ES-I3 (cell line): ENCODE measurements around the gene C3orf70.

Source experiments
- H3K36me3 ChIP-seq: 2 replicates; pipeline ENCODE4 v1.6.1; 2013; ENCODE audit warnings: mild to moderate bottlenecking, low read length, control low read depth, moderate library complexity; ENCODE audit not compliant: insufficient read depth
- H3K4me1 ChIP-seq: 2 replicates; pipeline ENCODE4 v1.6.1; 2013; ENCODE audit warnings: mild to moderate bottlenecking, control low read depth, low read length; ENCODE audit not compliant: insufficient read depth
- H3K9ac ChIP-seq: 2 replicates; pipeline ENCODE4 v1.6.1; 2013; ENCODE audit warnings: low read depth, mild to moderate bottlenecking, low read length, moderate library complexity
- H3K9me3 ChIP-seq: 2 replicates; pipeline ENCODE4 v1.6.1; 2013; ENCODE audit warnings: mild to moderate bottlenecking, low read length, moderate library complexity; ENCODE audit not compliant: control insufficient read depth, insufficient read depth

C3orf70 gene

GRCh38 chr3:185063431-185063830 lies 89.4 kb downstream of the C3orf70 start:
- Histone ChIP-seq H3K4me1 (no peaks in the 10 kb centered on the region), H3K9me3 (peaks cover 6% of the 10 kb centered on the region), H3K9ac (no peak overlapping the region), H3K36me3 (no peaks in the 10 kb centered on the region)

GRCh38 chr3:185062191-185062590 lies 90.7 kb downstream of the C3orf70 start:
- Histone ChIP-seq H3K9ac (no peak overlapping the region), H3K9me3 (peaks cover 13% of the 10 kb centered on the region), H3K4me1 (no peaks in the 10 kb centered on the region), H3K36me3 (no peaks in the 10 kb centered on the region)

- Histone ChIP-seq H3K4me1 (no peaks in the 10 kb centered on the region), H3K9me3 (peaks cover 13% of the 10 kb centered on the region), H3K9ac (no peak overlapping the region), H3K36me3 (no peaks in the 10 kb centered on the region)
Observed at GRCh38 chr3:185060655-185061054, 92.2 kb downstream of the C3orf70 start.

- Histone ChIP-seq H3K9ac (no peak overlapping the region), H3K9me3 (peaks cover 13% of the 10 kb centered on the region), H3K36me3 (no peaks in the 10 kb centered on the region), H3K4me1 (no peaks in the 10 kb centered on the region)
Observed at GRCh38 chr3:185059766-185060165, 93.1 kb downstream of the C3orf70 start.

GRCh38 chr3:185058796-185059195 lies 94.1 kb downstream of the C3orf70 start:
- Histone ChIP-seq H3K9me3 (peaks cover 13% of the 10 kb centered on the region), H3K36me3 (no peaks in the 10 kb centered on the region), H3K4me1 (no peaks in the 10 kb centered on the region), H3K9ac (no peak overlapping the region)

- Histone ChIP-seq H3K9ac (no peak overlapping the region), H3K4me1 (no peaks in the 10 kb centered on the region), H3K9me3 (peaks cover 13% of the 10 kb centered on the region), H3K36me3 (no peaks in the 10 kb centered on the region)
Observed at GRCh38 chr3:185057829-185058228, 95.0 kb downstream of the C3orf70 start.

GRCh38 chr3:185056908-185057307 lies 96.0 kb downstream of the C3orf70 start:
- no peaks in the 10 kb centered on the region for H3K4me1 ChIP-seq
- peaks cover 4% of the 10 kb centered on the region; the same call in 1 of the 2 replicates for H3K36me3 ChIP-seq
- no peak overlapping the region for H3K9ac ChIP-seq
- H3K9me3 ChIP-seq, result peaks cover 13% of the 10 kb centered on the region

GRCh38 chr3:185052631-185053030 lies 100.2 kb downstream of the C3orf70 start:
- H3K9ac ChIP-seq, result no peak overlapping the region
- peaks cover 5% of the 10 kb centered on the region; the same call in 1 of the 2 replicates for H3K36me3 ChIP-seq
- peaks cover 5% of the 10 kb centered on the region; the same call in 1 of the 2 replicates for H3K9me3 ChIP-seq
- H3K4me1 ChIP-seq, result no peaks in the 10 kb centered on the region

GRCh38 chr3:185051801-185052200 lies 101.1 kb downstream of the C3orf70 start:
- Histone ChIP-seq H3K4me1 (no peaks in the 10 kb centered on the region), H3K9ac (no peak overlapping the region), H3K36me3 (peaks cover 5% of the 10 kb centered on the region; the same call in 1 of the 2 replicates), H3K9me3 (no peaks in the 10 kb centered on the region; the same call in 1 of the 2 replicates)

GRCh38 chr3:185049710-185050109 lies 103.2 kb downstream of the C3orf70 start:
- no peak overlapping the region for H3K9ac ChIP-seq
- H3K9me3 ChIP-seq, result no peaks in the 10 kb centered on the region
- no peaks in the 10 kb centered on the region for H3K4me1 ChIP-seq
- peaks cover 5% of the 10 kb centered on the region; the same call in 1 of the 2 replicates for H3K36me3 ChIP-seq

GRCh38 chr3:185046603-185047002 lies 106.3 kb downstream of the C3orf70 start:
- Histone ChIP-seq H3K36me3 (no peaks in the 10 kb centered on the region), H3K4me1 (no peaks in the 10 kb centered on the region), H3K9me3 (no peaks in the 10 kb centered on the region), H3K9ac (no peak overlapping the region)

- no peaks in the 10 kb centered on the region for H3K9me3 ChIP-seq
- no peaks in the 10 kb centered on the region for H3K36me3 ChIP-seq
- H3K4me1 ChIP-seq, result no peaks in the 10 kb centered on the region
- H3K9ac ChIP-seq, result no peak overlapping the region
Observed at GRCh38 chr3:185046164-185046515, 106.7 kb downstream of the C3orf70 start.

GRCh38 chr3:185042312-185043050 lies 110.4 kb downstream of the C3orf70 start:
- H3K9ac ChIP-seq, result no peak overlapping the region
- H3K9me3 ChIP-seq, result no peaks in the 10 kb centered on the region
- H3K36me3 ChIP-seq, result no peaks in the 10 kb centered on the region
- H3K4me1 ChIP-seq, result no peaks in the 10 kb centered on the region

- H3K4me1 ChIP-seq, result no peaks in the 10 kb centered on the region
- no peak overlapping the region for H3K9ac ChIP-seq
- no peaks in the 10 kb centered on the region for H3K9me3 ChIP-seq
- no peaks in the 10 kb centered on the region for H3K36me3 ChIP-seq
Observed at GRCh38 chr3:185041540-185041939, 111.3 kb downstream of the C3orf70 start.

- H3K4me1 ChIP-seq, result no peaks in the 10 kb centered on the region
- no peak overlapping the region for H3K9ac ChIP-seq
- H3K9me3 ChIP-seq, result no peaks in the 10 kb centered on the region
- no peaks in the 10 kb centered on the region for H3K36me3 ChIP-seq
Observed at GRCh38 chr3:185040425-185040824, 112.4 kb downstream of the C3orf70 start.
